GM12872 (cell line): Measurements from ENCODE around the gene KRT82.

ENCODE experiments used
- CTCF ChIP-seq: IDR thresholded peaks from 3 replicates; pipeline ENCODE4 v1.5.1; 2011; ENCODE audit warnings: low read depth, mild to moderate bottlenecking, low read length, moderate library complexity; ENCODE audit not compliant: insufficient read depth

KRT82 gene

GRCh38 chr12:52389313-52390207 lies 16.6 kb downstream of the KRT82 start:
- no peak for TF ChIP-seq CTCF

GRCh38 chr12:52387859-52388258 lies 18.3 kb downstream of the KRT82 start:
- no peak for TF ChIP-seq CTCF

DNA sequence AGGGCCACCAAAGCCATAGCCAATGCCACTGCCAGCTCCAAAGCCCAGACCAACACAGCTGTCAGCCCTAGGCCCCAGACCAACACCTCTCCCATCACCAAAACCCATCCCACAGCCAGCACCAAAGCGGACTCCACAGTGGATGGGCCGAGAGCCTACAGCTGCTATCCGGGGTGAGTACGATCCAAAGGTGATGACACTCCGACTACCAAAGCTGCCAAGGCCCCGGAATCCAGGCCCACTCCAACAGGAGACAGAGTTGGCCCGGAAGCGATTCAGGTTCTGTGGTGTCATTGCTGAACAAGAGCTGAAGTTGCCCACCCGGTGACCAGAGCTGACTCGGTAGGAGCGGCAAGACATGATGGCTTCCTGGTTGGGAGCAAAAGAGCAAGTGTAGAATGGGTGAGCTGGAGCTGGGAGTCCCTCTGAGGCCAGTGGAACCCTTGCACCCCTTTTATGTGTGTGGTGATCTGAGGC lies 20.9 kb downstream of the KRT82 start, which contains the start of gene KRT84:
Gene KRT84, minus strand, starts transcription at position 427 of the 477 bp plus-strand sequence. Its CDS starts 67 bp downstream, at position 360.
- TF ChIP-seq CTCF: no peak

DNA sequence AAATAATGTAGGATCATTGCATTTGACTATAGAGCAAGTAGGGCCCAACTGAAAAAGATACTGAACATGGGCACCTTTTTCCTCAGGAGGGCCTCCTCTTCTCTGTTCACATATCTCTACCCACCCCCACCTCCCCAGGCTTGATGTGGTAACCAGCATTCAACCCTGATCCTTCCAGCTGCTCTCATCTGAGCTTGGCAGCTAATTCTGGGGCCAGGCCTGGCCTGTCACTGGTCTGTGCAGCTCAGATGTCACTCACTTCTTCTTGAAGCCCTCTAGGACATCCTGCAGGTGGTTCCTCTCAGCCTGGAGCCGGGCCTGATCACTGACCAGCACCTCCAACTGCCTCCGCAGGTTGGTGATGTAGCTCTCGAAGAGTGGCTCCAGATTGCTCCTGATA lies 22.8 kb downstream of the KRT82 start:
- no peak for TF ChIP-seq CTCF

- TF ChIP-seq CTCF: no peak
These were observed 23.3 kb downstream of the KRT82 start for GRCh38 chr12:52382854-52383253.

DNA sequence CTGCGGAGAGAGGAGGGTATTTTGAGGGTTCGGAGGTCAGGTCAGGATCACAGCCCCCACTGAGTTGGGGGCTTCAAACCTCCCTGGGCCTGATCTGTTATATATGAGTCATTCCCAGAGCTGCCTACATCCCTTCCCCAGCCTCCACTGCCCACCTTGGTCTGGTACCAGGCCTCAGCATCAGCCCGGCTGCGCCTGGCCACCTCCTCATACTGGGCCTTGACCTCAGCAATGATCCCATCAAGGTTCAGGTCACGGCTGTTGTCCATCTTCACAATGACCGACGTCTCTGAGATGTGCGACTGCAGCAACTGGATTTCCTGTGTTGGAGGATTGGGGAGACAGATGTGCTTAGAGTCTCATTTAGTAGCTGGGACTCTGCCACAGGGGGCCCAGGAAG lies 24.9 kb downstream of the KRT82 start:
- no peak for TF ChIP-seq CTCF

DNA sequence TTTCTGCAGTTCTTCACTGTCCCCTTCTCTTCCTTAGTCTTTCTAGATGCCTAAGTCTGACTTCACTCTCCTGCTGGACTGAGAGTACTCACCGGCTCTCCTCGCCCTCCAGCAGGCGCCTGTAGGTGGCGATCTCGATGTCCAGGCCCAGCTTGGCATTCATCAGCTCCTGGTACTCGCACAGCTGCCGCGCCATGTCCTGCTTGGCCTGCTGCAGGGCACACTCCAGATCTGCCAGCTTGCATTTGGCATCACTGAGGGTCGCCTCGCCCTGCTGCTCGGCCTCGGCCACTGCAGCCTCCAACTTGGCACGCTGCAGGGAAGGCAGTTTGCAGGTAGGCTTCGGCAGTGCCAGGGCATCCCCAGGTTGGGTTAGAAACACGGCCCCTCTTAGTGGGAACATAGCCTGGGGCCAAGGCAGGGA lies 25.9 kb downstream of the KRT82 start:
- peak; percentile 60 for TF ChIP-seq CTCF
